GM10248 (cell line): Measurements from ENCODE around the gene SALL1.

Experiments
- CTCF ChIA-PET: fragments of 300-600 bp; sonication (Branson Sonifier 250); formaldehyde crosslinking; extraction: SDS; loops from one replicate; lab custom pipeline; 2021; ENCODE audit warnings: antibody characterized with exemption; lab: Yijun Ruan, JAX
- POLR2A ChIA-PET: fragments of 350-650 bp; sonication (Branson Sonifier 250); formaldehyde crosslinking; extraction: SDS; loops from one replicate; lab custom pipeline; 2020; ENCODE audit warnings: antibody characterized with exemption; lab: Yijun Ruan, JAX
- DNase-seq: peaks from one replicate; pipeline ENCODE4 v3.0.0; 2012; ENCODE audit errors: extremely low spot score
- CTCF ChIP-seq: IDR thresholded peaks from 2 replicates; pipeline ENCODE4 v1.5.1; 2012; ENCODE audit warnings: mild to moderate bottlenecking, low read depth; ENCODE audit errors: extremely low read depth, missing control alignments, control extremely low read depth

SALL1 gene

DNA sequence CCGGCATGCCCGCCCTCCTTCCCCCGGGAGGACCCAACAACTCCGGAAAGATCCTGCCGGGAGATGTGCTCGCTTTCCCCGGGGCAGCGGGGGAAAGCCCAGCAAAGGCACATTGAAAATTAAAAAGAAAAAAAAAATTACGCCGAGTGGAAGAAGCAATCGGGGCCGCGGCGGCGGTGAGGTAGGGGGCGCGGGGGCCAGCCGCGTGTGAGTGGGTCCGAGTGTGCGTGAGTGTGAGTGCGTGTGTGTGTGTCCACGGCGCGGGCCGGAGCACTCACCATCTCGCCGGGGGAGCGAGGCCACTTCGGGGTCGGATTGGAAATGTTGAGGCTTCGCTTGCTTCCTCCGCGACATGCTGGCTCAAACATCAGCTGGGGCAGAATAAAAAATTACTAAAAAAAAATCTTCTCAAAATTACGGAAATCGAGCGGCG is at the start of gene SALL1:
SALL1 (minus strand) TSS at position 383 of the 433 bp plus-strand sequence; CDS start at position 354, 29 bp downstream.
- TF ChIP-seq CTCF = no peak
- DNase-seq = no peak
- POLR2A ChIA-PET = no interaction called here
- CTCF ChIA-PET = no interaction called here

DNA sequence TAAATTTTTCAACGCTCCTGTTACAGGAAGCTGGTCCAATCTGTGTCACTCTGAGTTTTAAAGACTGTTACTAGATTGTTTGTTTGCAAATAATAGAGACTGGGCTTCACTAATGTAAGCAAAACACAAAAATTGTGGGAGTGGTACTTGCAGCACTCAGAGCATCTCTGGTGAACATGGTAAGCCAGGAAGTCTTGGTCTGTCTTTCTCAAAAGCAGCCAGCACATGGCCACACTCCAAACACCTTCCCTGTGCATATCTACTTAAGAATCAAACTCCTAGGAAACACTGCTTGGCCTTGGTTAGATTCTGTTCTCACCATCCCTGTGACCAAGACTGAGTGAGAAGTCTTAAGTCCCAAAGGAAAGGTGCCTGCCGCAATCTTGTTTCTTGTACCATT is 49.7 kb upstream of the SALL1 start:
- ChIA-PET POLR2A (no interaction called here), CTCF (no interaction called here)
- no peak for TF ChIP-seq CTCF
- DNase-seq = no peak

GRCh38 chr16:51197953-51198748 is 47.1 kb upstream of the SALL1 start:
- DNase-seq = no peak
- ChIA-PET POLR2A (no interaction called here), CTCF (no interaction called here)
- no peak for TF ChIP-seq CTCF

DNA sequence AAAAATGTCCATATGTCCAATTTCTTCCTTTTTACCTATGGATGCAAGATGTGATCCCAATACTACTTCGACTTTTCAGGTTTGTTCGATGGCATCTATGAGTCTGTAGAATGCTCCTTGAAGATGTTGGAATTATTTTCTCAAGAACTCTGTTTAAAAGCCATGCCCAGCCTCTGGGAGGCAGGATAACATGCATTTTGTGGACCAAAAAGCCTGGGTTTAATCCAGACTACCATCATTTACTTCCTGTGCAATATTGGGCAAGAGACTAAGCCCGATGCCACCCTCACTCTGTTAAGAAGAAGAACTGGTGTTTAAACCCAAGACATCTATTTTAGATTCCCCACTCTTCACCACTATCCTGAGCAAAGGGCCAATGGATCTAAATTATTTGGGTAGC is 42.8 kb upstream of the SALL1 start:
- ChIA-PET POLR2A (no interaction called here), CTCF (no interaction called here)
- DNase-seq = no peak
- TF ChIP-seq CTCF = no peak

- ChIA-PET POLR2A (no interaction called here), CTCF (interaction anchor here (1.5 kb wide), 1 partner anchor 38 kb away, joined by 3 read pairs; no protein-coding TSS in a partner anchor)
- DNase-seq = no peak
- no peak for TF ChIP-seq CTCF
Observed at GRCh38 chr16:51184702-51185433, 33.8 kb upstream of the SALL1 start.

- ChIA-PET CTCF (no interaction called here), POLR2A (no interaction called here)
- no peak for TF ChIP-seq CTCF
- DNase-seq = no peak
Observed at GRCh38 chr16:51181503-51181811, 30.4 kb upstream of the SALL1 start.
